ENCODE results near the gene PEX10. TPM values are rescaled to one million over a fixed set of nuclear protein-coding genes. Genes with fewer than 3 reads are reported as not detected.

PEX10 gene
- total RNA-seq, 2 donors from 2014 or later = 18.1 to 26.5 TPM

DNA sequence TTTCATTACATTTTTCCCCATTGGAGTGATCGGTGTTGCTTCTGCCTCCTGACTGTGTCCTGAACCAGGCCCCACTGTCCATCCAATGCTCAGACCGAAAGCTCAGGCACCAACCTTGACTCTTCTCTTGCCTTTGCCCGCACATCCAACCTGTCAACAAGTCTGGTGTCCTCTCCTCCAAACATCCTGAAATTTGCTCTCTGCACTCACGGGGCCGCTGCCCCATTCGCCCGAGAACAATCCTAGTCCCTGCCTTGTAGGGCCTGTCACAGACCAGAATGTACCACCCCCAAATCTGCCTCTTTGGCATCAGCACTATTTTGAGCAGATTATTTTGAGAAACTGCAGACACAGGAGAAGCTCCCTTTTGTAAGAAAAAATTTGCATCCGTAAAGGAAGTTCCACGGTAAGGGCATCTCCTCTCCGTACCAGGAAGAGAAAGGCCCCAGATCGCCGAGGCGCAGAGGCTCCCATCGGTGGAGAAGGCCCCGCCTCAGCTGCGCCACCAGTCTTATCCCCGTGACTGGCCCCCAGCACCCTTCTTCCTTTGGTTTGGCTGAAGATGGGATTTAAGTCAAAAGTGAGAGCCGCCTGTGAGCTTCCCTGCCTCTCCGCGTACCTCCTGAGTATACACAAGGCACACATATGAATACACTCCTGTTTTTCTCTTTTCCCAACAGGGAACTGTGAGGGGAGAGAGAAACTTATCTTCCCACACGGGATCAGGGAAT, 28.1 kb downstream of the PEX10 start:
- DNase-seq = no peak
- H3K9me3 ChIP-seq = no peaks in the 10 kb centered on the region
- H3K4me3 ChIP-seq = no peak overlapping the region
- no peak overlapping the region for H3K27ac ChIP-seq
- no peaks in the 10 kb centered on the region for H3K36me3 ChIP-seq (replicated peaks in 1 of 2; ENCODE audit: insufficient read depth in 1 of 2, low read depth in 2 of 2)
- WGBS, 2 donors = 87 to 90% methylated on average over 21 of the region's 21 CpGs
- H3K27me3 ChIP-seq = no peaks in the 10 kb centered on the region
- intact Hi-C loops (cut with DNase I) = loop anchor here (5.0 kb wide), 1 partner anchor 187 kb away; no protein-coding TSS in a partner anchor
- H3K4me1 ChIP-seq = peaks cover 7% of the 10 kb centered on the region
- ATAC-seq = no peak
- TF ChIP-seq POLR2A (IDR thresholded peaks at IDR 0.05) = no peak
- no peak for TF ChIP-seq CTCF (IDR thresholded peaks at IDR 0.05)

- Histone ChIP-seq H3K9me3 (no peaks in the 10 kb centered on the region), H3K36me3 (replicated peaks in 1 of 2; ENCODE audit: insufficient read depth in 1 of 2, low read depth in 2 of 2) (no peaks in the 10 kb centered on the region), H3K4me3 (no peak overlapping the region), H3K4me1 (peaks cover 7% of the 10 kb centered on the region), H3K27me3 (no peaks in the 10 kb centered on the region), H3K27ac (no peak overlapping the region)
- intact Hi-C loops (cut with DNase I) = loop anchor here (5.0 kb wide), 1 partner anchor 186 kb away; no protein-coding TSS in a partner anchor
- ATAC-seq = no peak
- 73 to 83% methylated on average over 14 of the region's 14 CpGs for whole genome bisulfite sequencing, 2 donors
- TF ChIP-seq POLR2A (IDR thresholded peaks at IDR 0.05) (no peak), CTCF (IDR thresholded peaks at IDR 0.05) (no peak)
- no peak for DNase-seq
These were observed 28.8 kb downstream of the PEX10 start for GRCh38 chr1:2383576-2383975.

DNA sequence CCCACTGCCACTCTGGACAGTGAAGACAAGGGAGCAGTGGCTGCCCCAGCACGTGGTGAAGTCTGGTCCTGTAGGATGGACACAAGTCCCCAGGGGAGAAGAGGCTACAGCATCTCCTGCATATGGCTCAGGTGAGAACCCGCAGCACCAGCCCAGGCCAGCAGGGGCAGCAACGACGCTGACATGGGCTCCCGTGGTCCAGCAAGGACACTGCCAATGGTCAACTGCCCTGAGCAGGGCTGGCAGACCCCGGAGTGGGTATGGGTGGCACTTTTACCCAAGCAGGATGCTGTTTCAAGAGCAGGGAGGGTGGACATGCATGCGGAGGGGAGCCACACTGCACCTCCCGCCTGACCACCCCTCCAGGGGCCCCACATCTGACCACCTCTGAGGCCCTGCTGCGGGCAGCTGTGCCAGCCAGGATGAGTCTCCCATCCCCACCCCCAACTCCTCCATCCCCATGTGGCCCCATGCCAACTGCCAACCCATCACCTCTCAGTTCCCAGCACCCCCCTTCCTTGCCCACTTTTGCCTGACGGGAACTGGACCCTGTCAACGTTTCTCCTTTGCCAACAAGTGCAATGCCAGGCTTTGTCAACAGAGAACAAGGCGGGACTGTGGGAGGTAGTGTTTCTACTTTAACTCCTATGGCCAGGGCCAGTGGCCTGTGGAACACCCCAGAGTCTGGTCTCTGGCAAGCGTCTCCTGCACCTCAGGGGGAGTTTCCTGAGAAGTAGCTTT, 29.6 kb downstream of the PEX10 start:
- Histone ChIP-seq H3K36me3 (replicated peaks in 1 of 2; ENCODE audit: insufficient read depth in 1 of 2, low read depth in 2 of 2) (no peaks in the 10 kb centered on the region), H3K4me3 (no peak overlapping the region), H3K9me3 (no peaks in the 10 kb centered on the region), H3K27ac (no peak overlapping the region), H3K27me3 (no peaks in the 10 kb centered on the region), H3K4me1 (peaks cover 7% of the 10 kb centered on the region)
- ATAC-seq = no peak
- peak; percentile 42 to 60 (median 46) for DNase-seq
- intact Hi-C loops (cut with DNase I) = loop anchor here (5.0 kb wide), 1 partner anchor 185 kb away; no protein-coding TSS in a partner anchor
- 38% methylated on average over 6 to 13 of the region's 13 CpGs for WGBS, 2 donors
- TF ChIP-seq CTCF (IDR thresholded peaks at IDR 0.05) (peak in 6 of 7 experiments; percentile 19 to 48 (median 38)), POLR2A (IDR thresholded peaks at IDR 0.05) (no peak)

DNA sequence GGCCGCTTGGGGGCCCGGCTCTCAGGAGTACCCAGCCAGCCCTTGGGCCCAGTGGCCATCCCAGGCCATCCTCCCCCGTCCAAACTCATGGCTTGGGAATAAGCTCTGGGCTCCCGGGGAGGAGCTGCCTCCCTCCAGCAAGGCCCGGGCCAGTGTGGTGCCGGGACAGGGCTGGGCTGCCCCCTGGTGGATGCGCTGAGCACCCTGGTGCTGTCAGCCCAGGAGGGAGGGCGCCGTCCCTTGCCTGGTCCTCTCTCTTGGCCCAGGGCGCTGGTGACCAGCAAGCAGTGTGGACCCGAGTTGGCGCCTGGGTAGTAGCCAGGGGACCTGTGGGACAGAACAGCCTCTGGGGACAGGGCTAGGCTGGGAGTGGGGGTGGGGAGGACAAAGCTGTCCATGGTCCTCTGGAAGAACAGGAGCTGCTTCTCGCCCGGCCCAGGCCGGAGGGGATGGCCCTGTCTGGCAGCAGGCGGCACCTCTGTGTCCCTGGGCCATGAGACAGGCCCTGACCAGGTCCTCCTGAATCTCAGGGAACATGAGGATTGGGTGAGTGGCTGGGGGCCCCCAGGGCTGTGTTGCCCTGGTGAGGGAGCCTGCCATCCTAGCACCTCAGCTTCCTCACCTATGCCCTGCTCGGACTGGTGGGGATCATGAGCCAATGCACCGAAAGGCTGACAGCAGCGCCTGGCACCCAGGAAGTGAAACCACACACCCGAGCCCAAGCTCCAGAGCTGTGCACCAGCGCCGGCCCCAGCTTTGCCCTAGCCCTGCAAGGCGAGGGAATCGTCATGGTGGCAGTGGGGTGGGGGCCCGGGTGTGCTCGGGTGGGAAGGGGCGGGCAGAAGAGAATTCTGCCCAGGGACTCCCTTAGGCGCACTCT, 30.4 kb downstream of the PEX10 start:
- Histone ChIP-seq H3K4me1 (peaks cover 7% of the 10 kb centered on the region), H3K9me3 (no peaks in the 10 kb centered on the region), H3K27me3 (no peaks in the 10 kb centered on the region), H3K4me3 (no peak overlapping the region), H3K36me3 (replicated peaks in 1 of 2; ENCODE audit: insufficient read depth in 1 of 2, low read depth in 2 of 2) (no peaks in the 10 kb centered on the region), H3K27ac (no peak overlapping the region)
- DNase-seq = peak; percentile 78 to 82 (median 80)
- 10 to 39% methylated on average over 2 to 23 of the region's 28 CpGs for whole genome bisulfite sequencing, 2 donors
- TF ChIP-seq POLR2A (IDR thresholded peaks at IDR 0.05) (no peak), CTCF (IDR thresholded peaks at IDR 0.05) (peak; percentile 85 to 93 (median 91))
- intact Hi-C loops (cut with DNase I) = loop anchor here (5.0 kb wide), 1 partner anchor 185 kb away; no protein-coding TSS in a partner anchor
- ATAC-seq = peak; percentile 88
